ENCODE results near the gene RRAGD.

RRAGD gene

DNA sequence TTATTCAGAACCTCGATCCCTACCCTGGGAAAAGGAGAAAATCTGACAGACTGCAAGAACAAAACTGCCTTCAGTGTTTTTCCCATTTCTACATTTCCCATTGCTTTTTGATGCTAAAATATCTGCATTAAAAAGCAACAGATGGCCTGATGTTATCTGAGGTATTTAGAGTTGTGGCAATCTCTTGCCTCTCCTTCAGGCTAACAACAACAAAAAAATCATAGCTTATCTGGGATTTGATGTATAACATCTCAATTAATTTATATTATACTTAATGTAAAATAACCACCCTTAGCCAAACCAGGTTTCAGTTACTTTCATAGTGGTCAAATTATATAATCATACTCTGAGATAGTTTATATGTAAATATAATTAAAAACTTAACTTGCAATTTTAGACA lies 81.2 kb downstream of the RRAGD start:
- Histone ChIP-seq H3K4me2 (ENCODE audit: low read depth, low read length, poor library complexity, severe bottlenecking) (no peak overlapping the region), H3K79me2 (ENCODE audit: insufficient read depth, low read length) (no peaks in the 10 kb centered on the region), H3K4me1 (ENCODE audit: insufficient read depth, low read length, poor library complexity, severe bottlenecking) (no peaks in the 10 kb centered on the region), H3K9ac (ENCODE audit: low read depth, low read length, poor library complexity, severe bottlenecking) (no peak overlapping the region), H3F3A (ENCODE audit: low read depth) (no peaks in the 10 kb centered on the region), H3K9me2 (replicated peaks; ENCODE audit: low read depth, low read length) (no peaks in the 10 kb centered on the region), H3K27me3 (ENCODE audit: insufficient read depth, low read length, poor library complexity, severe bottlenecking) (no peaks in the 10 kb centered on the region), H2AFZ (ENCODE audit: low read length) (no peak overlapping the region), H3K36me3 (ENCODE audit: insufficient read depth, low read length) (peaks cover 77% of the 10 kb centered on the region), H4K20me1 (ENCODE audit: insufficient read depth, low read length, poor library complexity, severe bottlenecking) (no peaks in the 10 kb centered on the region), H3K4me3 (ENCODE audit: low read length, poor library complexity, severe bottlenecking) (no peak overlapping the region), H3K9me3 (ENCODE audit: insufficient read depth, low read depth, low read length) (no peaks in the 10 kb centered on the region)
- TF ChIP-seq EZH2phosphoT487 (IDR thresholded peaks at IDR 0.05; ENCODE audit: borderline replicate concordance) (no peak), CTCF (conservative IDR thresholded peaks at IDR 0.05; ENCODE audit: low read length) (no peak)

DNA sequence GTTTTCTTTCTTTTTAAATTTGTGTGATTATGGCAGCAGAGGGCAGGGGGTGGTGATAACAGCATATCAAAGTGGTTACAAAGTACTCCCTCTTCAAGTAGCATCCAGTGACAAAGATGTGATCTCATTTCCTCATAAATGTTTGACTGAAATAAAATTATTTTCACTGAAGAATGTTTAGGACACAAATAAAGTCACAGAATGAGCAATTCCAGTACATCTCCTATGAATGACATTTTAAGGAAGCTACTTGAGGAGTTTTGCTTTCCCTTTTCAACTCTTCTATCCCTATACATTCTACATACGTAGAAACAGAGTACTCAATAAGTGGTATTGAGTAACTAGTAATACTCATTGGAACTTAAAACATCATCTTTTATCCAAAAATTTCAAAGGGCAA lies 83.1 kb downstream of the RRAGD start:
- H4K20me1 ChIP-seq (ENCODE audit: insufficient read depth, low read length, poor library complexity, severe bottlenecking) = no peaks in the 10 kb centered on the region
- no peaks in the 10 kb centered on the region for H3K9me3 ChIP-seq (ENCODE audit: insufficient read depth, low read depth, low read length)
- no peak overlapping the region for H3K4me2 ChIP-seq (ENCODE audit: low read depth, low read length, poor library complexity, severe bottlenecking)
- H3K9ac ChIP-seq (ENCODE audit: low read depth, low read length, poor library complexity, severe bottlenecking) = no peak overlapping the region
- H3K27me3 ChIP-seq (ENCODE audit: insufficient read depth, low read length, poor library complexity, severe bottlenecking) = no peaks in the 10 kb centered on the region
- no peak overlapping the region for H3K4me3 ChIP-seq (ENCODE audit: low read length, poor library complexity, severe bottlenecking)
- TF ChIP-seq EZH2phosphoT487 (IDR thresholded peaks at IDR 0.05; ENCODE audit: borderline replicate concordance) (no peak), CTCF (conservative IDR thresholded peaks at IDR 0.05; ENCODE audit: low read length) (no peak)
- H3F3A ChIP-seq (ENCODE audit: low read depth) = no peaks in the 10 kb centered on the region
- peaks cover 77% of the 10 kb centered on the region for H3K36me3 ChIP-seq (ENCODE audit: insufficient read depth, low read length)
- no peaks in the 10 kb centered on the region for H3K9me2 ChIP-seq (replicated peaks; ENCODE audit: low read depth, low read length)
- H3K79me2 ChIP-seq (ENCODE audit: insufficient read depth, low read length) = no peaks in the 10 kb centered on the region
- H2AFZ ChIP-seq (ENCODE audit: low read length) = no peak overlapping the region
- H3K4me1 ChIP-seq (ENCODE audit: insufficient read depth, low read length, poor library complexity, severe bottlenecking) = no peaks in the 10 kb centered on the region

GRCh38 chr6:89324304-89324703 lies 87.8 kb downstream of the RRAGD start:
- no peak overlapping the region for H2AFZ ChIP-seq (ENCODE audit: low read length)
- H3K36me3 ChIP-seq (ENCODE audit: insufficient read depth, low read length) = peaks cover 40% of the 10 kb centered on the region
- no peaks in the 10 kb centered on the region for H3F3A ChIP-seq (ENCODE audit: low read depth)
- H3K9ac ChIP-seq (ENCODE audit: low read depth, low read length, poor library complexity, severe bottlenecking) = no peak overlapping the region
- H3K4me3 ChIP-seq (ENCODE audit: low read length, poor library complexity, severe bottlenecking) = no peak overlapping the region
- H3K79me2 ChIP-seq (ENCODE audit: insufficient read depth, low read length) = no peaks in the 10 kb centered on the region
- H3K9me3 ChIP-seq (ENCODE audit: insufficient read depth, low read depth, low read length) = no peaks in the 10 kb centered on the region
- H3K27me3 ChIP-seq (ENCODE audit: insufficient read depth, low read length, poor library complexity, severe bottlenecking) = no peaks in the 10 kb centered on the region
- TF ChIP-seq EZH2phosphoT487 (IDR thresholded peaks at IDR 0.05; ENCODE audit: borderline replicate concordance) = no peak
- no peak for TF ChIP-seq CTCF (conservative IDR thresholded peaks at IDR 0.05; ENCODE audit: low read length)
- H3K4me1 ChIP-seq (ENCODE audit: insufficient read depth, low read length, poor library complexity, severe bottlenecking) = peaks cover 4% of the 10 kb centered on the region
- no peak overlapping the region for H3K4me2 ChIP-seq (ENCODE audit: low read depth, low read length, poor library complexity, severe bottlenecking)
- no peaks in the 10 kb centered on the region for H3K9me2 ChIP-seq (replicated peaks; ENCODE audit: low read depth, low read length)
- no peaks in the 10 kb centered on the region for H4K20me1 ChIP-seq (ENCODE audit: insufficient read depth, low read length, poor library complexity, severe bottlenecking)
